A549 treated with dexamethasone at 1 μM for 4 hours (cell line): ENCODE measurements around the gene ARL4A. TPM values are rescaled to one million over a fixed set of nuclear protein-coding genes. Genes with fewer than 3 reads are reported as not detected.

Experiments
- total RNA-seq: library from RNA; stranded (reverse); fragments of 200-300 nt; extraction: Qiagen RNA extraction; gene quantifications from 5 replicates; pipeline ENCODE4 v1.2.3, GENCODE V29; 2022

The ARL4A gene
- 55.9 to 67.8 TPM (median 58.0 TPM) in 5 replicates for total RNA-seq

GRCh38 chr7:12686891-12687717, at the start of gene ARL4A:
TSS of gene ARL4A (plus strand) at chr7:12687633. CDS start at chr7:12688255, 622 bp downstream.

Other genes starting within 250 kb of the ARL4A start
- 0.19 to 0.36 TPM (median 0.32 TPM) in 5 replicates for gene SCIN, start 116.9 kb upstream of the ARL4A start, total RNA-seq